T-cell (primary cell): ENCODE measurements around the gene CALU. TPM values are rescaled to one million over a fixed set of nuclear protein-coding genes. Genes with fewer than 3 reads are reported as not detected.

ENCODE experiments used
- ATAC-seq, 4 experiments: fragments of 200-7000 bp in 3 of 4; fragments of 150-1000 bp in 1 of 4; cut with Tn5 transposase; replicated peaks in 1 of 4; 1 replicate in 3 of 4; 2 replicates in 1 of 4; pipeline ENCODE4 v1.10.0; 2021; ENCODE audit warnings: moderate library complexity in 3 of 4, mild to moderate bottlenecking in 2 of 4, moderate number of reproducible peaks in 1 of 4
- CTCF ChIA-PET, 2 donors: fragments of 300-600 bp; sonication (Branson Sonifier 250); formaldehyde crosslinking; loops; one replicate each; lab custom pipeline; 2022; ENCODE audit warnings: antibody characterized with exemption in 2 of 2; lab: Charles Lee
- POLR2A ChIA-PET, 2 donors: fragments of 300-600 bp; sonication (Branson Sonifier 250); formaldehyde crosslinking; loops; one replicate each; lab custom pipeline; 2022; ENCODE audit warnings: antibody characterized with exemption in 2 of 2; lab: Charles Lee
- DNase-seq, 35 experiments: peaks; one replicate each; pipeline versions ENCODE4 v3.0.0 to v3.0.0-alpha.2; 2013 to 2023
- H3K27ac ChIP-seq: one replicate; pipeline ENCODE4 v1.5.1; 2013; ENCODE audit warnings: low read length
- H3K27me3 ChIP-seq, 2 experiments: replicated peaks in 1 of 2; 1 replicate in 1 of 2; 2 replicates in 1 of 2; pipeline versions ENCODE4 v1.6.1 to v1.7.0; 2013; ENCODE audit warnings: low read length in 1 of 2, mixed read lengths in 1 of 2; ENCODE audit not compliant: control insufficient read depth in 2 of 2, insufficient read depth in 2 of 2; ENCODE audit errors: extremely low read depth in 1 of 2
- H3K36me3 ChIP-seq, 2 donors: 1 replicate in 1 of 2; 2 replicates in 1 of 2; pipeline versions ENCODE4 v1.6.1 to v1.7.0; 2013; ENCODE audit warnings: low read length in 1 of 2; ENCODE audit not compliant: control insufficient read depth in 2 of 2, insufficient read depth in 1 of 2; ENCODE audit errors: extremely low read depth in 1 of 2
- H3K4me1 ChIP-seq, 2 experiments: 1 replicate in 1 of 2; 2 replicates in 1 of 2; pipeline versions ENCODE4 v1.6.1 to v1.7.0; 2013; ENCODE audit warnings: low read length in 2 of 2, mixed read lengths in 1 of 2; ENCODE audit not compliant: insufficient read depth in 2 of 2, control insufficient read depth in 1 of 2; ENCODE audit errors: extremely low read depth in 1 of 2
- H3K4me3 ChIP-seq, 2 donors: 1 replicate in 1 of 2; 2 replicates in 1 of 2; pipeline versions ENCODE4 v1.5.1 to v1.7.0; 2013; ENCODE audit warnings: mild to moderate bottlenecking in 2 of 2, low read length in 1 of 2, moderate library complexity in 1 of 2; ENCODE audit not compliant: control insufficient read depth in 1 of 2; ENCODE audit errors: extremely low read depth in 1 of 2
- H3K9me3 ChIP-seq: 2 replicates; pipeline ENCODE4 v1.7.0; 2013
- H3K27ac Mint-ChIP-seq, 2 donors: one replicate each; pipeline ENCODE4 v1.8.0; 2020 to 2021; ENCODE audit warnings: mild to moderate bottlenecking in 2 of 2, mixed read lengths in 2 of 2
- H3K27me3 Mint-ChIP-seq, 2 donors: one replicate each; pipeline ENCODE4 v1.8.0; 2021 to 2022; ENCODE audit warnings: mixed read lengths in 2 of 2
- H3K36me3 Mint-ChIP-seq: one replicate; pipeline ENCODE4 v1.8.0; 2021; ENCODE audit warnings: mixed read lengths
- H3K4me1 Mint-ChIP-seq, 3 donors: one replicate each; pipeline ENCODE4 v1.8.0; 2020 to 2022; ENCODE audit warnings: mixed read lengths in 3 of 3, mild to moderate bottlenecking in 1 of 3
- H3K4me3 Mint-ChIP-seq, 3 donors: one replicate each; pipeline ENCODE4 v1.8.0; 2020 to 2022; ENCODE audit warnings: mild to moderate bottlenecking in 3 of 3, mixed read lengths in 3 of 3, moderate library complexity in 3 of 3
- H3K9me3 Mint-ChIP-seq, 3 donors: one replicate each; pipeline ENCODE4 v1.8.0; 2020 to 2022; ENCODE audit warnings: mixed read lengths in 3 of 3
- WGBS: methylation state at CpG from one replicate; pipeline ENCODE4 v1.1.5; 2013; ENCODE audit warnings: missing lambda C conversion rate; ENCODE audit not compliant: insufficient coverage; 5-methylcytosine and 5-hydroxymethylcytosine counted together
- total RNA-seq, 35 experiments: library from RNA in 6 of 35; stranded (reverse) in 6 of 35; fragments of 120-200 nt in 1 of 35; gene quantifications; one replicate each; pipeline versions ENCODE4 v1.2.1 to v1.2.4 and lab custom pipeline; 2013 to 2026

Gene CALU
- total RNA-seq, 5 donors from 2014 or later (not counting 1 experiment from before 2014, with no cell fraction given), result 15.8 to 23.4 (median 16.7) TPM

- no peak overlapping the region for H3K27ac ChIP-seq
- WGBS, result no CpG with 5 or more reads among the region's 9 CpGs
- peak overlapping the region in 1 of 2 donors; percentile 69 for H3K27ac Mint-ChIP-seq
These were observed 52.8 kb downstream of the CALU start for GRCh38 chr7:128791972-128792327.

DNA sequence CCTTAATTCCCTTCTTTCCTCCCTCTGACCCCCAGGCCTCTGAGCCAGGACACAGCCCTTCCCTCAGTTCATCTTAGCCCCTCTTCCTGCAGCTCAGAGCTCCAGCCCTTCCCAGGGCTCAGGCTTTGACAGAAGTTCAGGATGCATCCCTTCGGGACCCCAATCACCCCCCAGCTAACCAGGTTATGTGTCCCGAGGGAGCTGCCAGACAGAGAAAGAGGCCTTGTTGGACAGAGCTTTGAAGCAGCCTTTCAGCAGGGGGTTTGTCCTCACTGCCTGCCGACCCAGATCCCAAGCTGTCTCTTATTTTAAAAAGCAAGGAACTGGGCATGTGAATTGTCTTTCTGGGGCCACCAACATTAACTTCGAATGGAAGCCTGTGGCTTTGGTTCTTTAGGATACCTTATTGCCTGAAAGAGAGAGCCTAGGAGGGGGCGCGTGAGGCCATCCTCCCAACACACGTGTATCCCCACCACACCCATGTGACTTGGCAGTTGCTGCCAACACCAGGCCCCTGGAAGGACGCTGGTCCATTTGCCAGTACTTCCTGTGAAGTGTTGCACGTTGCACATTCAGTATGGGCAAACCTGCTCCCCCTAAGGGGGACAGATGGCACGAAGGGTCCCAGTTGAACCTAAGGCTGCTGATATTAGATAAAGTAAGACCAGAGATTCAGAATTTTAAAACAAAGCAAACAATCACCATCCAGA lies 53.5 kb downstream of the CALU start:
- ATAC-seq (no peak), DNase-seq (peak in 1 of 35 experiments; percentile 8)
- Histone ChIP-seq H3K27ac (no peak overlapping the region), H3K4me1 (peaks cover 0 to 22% of the 10 kb centered on the region in 2 experiments), H3K27me3 (no peaks in the 10 kb centered on the region), H3K36me3 (peaks cover 0 to 2% of the 10 kb centered on the region in 2 donors), H3K4me3 (no peak overlapping the region), H3K9me3 (no peaks in the 10 kb centered on the region)
- peaks cover 6% of the 10 kb centered on the region for H3K36me3 Mint-ChIP-seq
- WGBS, result 89% methylated on average over 3 of the region's 10 CpGs
- POLR2A ChIA-PET, result no interaction called here
- CTCF ChIA-PET, result no interaction called here
- H3K9me3 Mint-ChIP-seq, result no peaks in the 10 kb centered on the region
- peaks cover 16 to 18% (median 18%) of the 10 kb centered on the region in 3 donors for H3K4me1 Mint-ChIP-seq
- H3K4me3 Mint-ChIP-seq, result peak overlapping the region; percentile 66 to 90 (median 69)
- H3K27me3 Mint-ChIP-seq, result no peaks in the 10 kb centered on the region
- peak overlapping the region; percentile 15 to 62 for H3K27ac Mint-ChIP-seq

More at GRCh38 chr7:128791972-128792327, 52.8 kb downstream of the CALU start:
- Mint-ChIP-seq H3K4me1 (peaks cover 16 to 21% (median 18%) of the 10 kb centered on the region in 3 donors), H3K4me3 (peak overlapping the region; percentile 80 to 90 (median 81)), H3K9me3 (no peaks in the 10 kb centered on the region), H3K27me3 (no peaks in the 10 kb centered on the region), H3K36me3 (no peaks in the 10 kb centered on the region)
- ChIA-PET CTCF (no interaction called here), POLR2A (no interaction called here)
- DNase-seq, result no peak
- Histone ChIP-seq H3K9me3 (no peaks in the 10 kb centered on the region), H3K4me3 (peak overlapping the region in 1 of 2 donors; percentile 87), H3K27me3 (no peaks in the 10 kb centered on the region), H3K4me1 (peaks cover 0 to 22% of the 10 kb centered on the region in 2 experiments), H3K36me3 (peaks cover 0 to 2% of the 10 kb centered on the region in 2 donors)
- ATAC-seq, result no peak

GRCh38 chr7:128793181-128793547 lies 54.0 kb downstream of the CALU start:
- Histone ChIP-seq H3K27ac (no peak overlapping the region), H3K36me3 (peaks cover 0 to 2% of the 10 kb centered on the region in 2 donors), H3K4me1 (peaks cover 0 to 22% of the 10 kb centered on the region in 2 experiments), H3K9me3 (no peaks in the 10 kb centered on the region), H3K27me3 (no peaks in the 10 kb centered on the region), H3K4me3 (no peak overlapping the region)
- Mint-ChIP-seq H3K9me3 (no peaks in the 10 kb centered on the region), H3K4me3 (peak overlapping the region in 1 of 3 donors; percentile 90), H3K27ac (no peak overlapping the region), H3K4me1 (peaks cover 16 to 18% (median 18%) of the 10 kb centered on the region in 3 donors), H3K36me3 (peaks cover 6% of the 10 kb centered on the region), H3K27me3 (no peaks in the 10 kb centered on the region)
- no CpG with 5 or more reads among the region's 5 CpGs for WGBS
- CTCF ChIA-PET, result no interaction called here
- no peak for ATAC-seq
- POLR2A ChIA-PET, result no interaction called here
- no peak for DNase-seq

GRCh38 chr7:128794020-128794419 lies 54.9 kb downstream of the CALU start:
- ATAC-seq (no peak), DNase-seq (peak in 10 of 35 experiments; percentile 6 to 44 (median 17))
- CTCF ChIA-PET, result no interaction called here
- POLR2A ChIA-PET, result no interaction called here
- H3K27me3 ChIP-seq, result no peaks in the 10 kb centered on the region
- Mint-ChIP-seq H3K9me3 (no peaks in the 10 kb centered on the region), H3K4me1 (peaks cover 16 to 18% (median 17%) of the 10 kb centered on the region in 3 donors), H3K27ac (peak overlapping the region in 1 of 2 donors; percentile 57), H3K27me3 (no peaks in the 10 kb centered on the region), H3K36me3 (peaks cover 6% of the 10 kb centered on the region), H3K4me3 (no peak overlapping the region)
- H3K4me1 ChIP-seq, result peaks cover 0 to 22% of the 10 kb centered on the region in 2 experiments
- peaks cover 0 to 2% of the 10 kb centered on the region in 2 donors for H3K36me3 ChIP-seq
- no peak overlapping the region for H3K4me3 ChIP-seq
- H3K9me3 ChIP-seq, result no peaks in the 10 kb centered on the region
- no peak overlapping the region for H3K27ac ChIP-seq
- WGBS, result 11% methylated on average over 2 of the region's 3 CpGs

GRCh38 chr7:128794436-128794835 lies 55.3 kb downstream of the CALU start:
- CTCF ChIA-PET, result no interaction called here
- no peaks in the 10 kb centered on the region for H3K9me3 Mint-ChIP-seq
- Histone ChIP-seq H3K27me3 (no peaks in the 10 kb centered on the region), H3K36me3 (peaks cover 0 to 2% of the 10 kb centered on the region in 2 donors), H3K27ac (no peak overlapping the region), H3K9me3 (no peaks in the 10 kb centered on the region), H3K4me3 (no peak overlapping the region), H3K4me1 (peaks cover 0 to 22% of the 10 kb centered on the region in 2 experiments)
- H3K27me3 Mint-ChIP-seq, result no peaks in the 10 kb centered on the region
- no peak for DNase-seq
- peaks cover 6% of the 10 kb centered on the region for H3K36me3 Mint-ChIP-seq
- peaks cover 12 to 14% (median 13%) of the 10 kb centered on the region in 3 donors for H3K4me1 Mint-ChIP-seq
- POLR2A ChIA-PET, result no interaction called here
- no peak for ATAC-seq
- no peak overlapping the region for H3K27ac Mint-ChIP-seq
- H3K4me3 Mint-ChIP-seq, result no peak overlapping the region
- WGBS, result 89% methylated on average over 8 of the region's 8 CpGs

GRCh38 chr7:128795129-128795528 lies 56.0 kb downstream of the CALU start:
- H3K27ac ChIP-seq, result no peak overlapping the region
- peaks cover 0 to 22% of the 10 kb centered on the region in 2 experiments for H3K4me1 ChIP-seq
- peaks cover 0 to 2% of the 10 kb centered on the region in 2 donors for H3K36me3 ChIP-seq
- Mint-ChIP-seq H3K27me3 (no peaks in the 10 kb centered on the region), H3K27ac (no peak overlapping the region), H3K4me1 (peaks cover 11% of the 10 kb centered on the region in 3 donors), H3K9me3 (no peaks in the 10 kb centered on the region), H3K4me3 (no peak overlapping the region), H3K36me3 (peaks cover 6% of the 10 kb centered on the region)
- ATAC-seq, result no peak
- H3K9me3 ChIP-seq, result no peaks in the 10 kb centered on the region
- 96% methylated on average over 3 of the region's 4 CpGs for WGBS
- no peak overlapping the region for H3K4me3 ChIP-seq
- DNase-seq, result no peak
- no peaks in the 10 kb centered on the region for H3K27me3 ChIP-seq
- ChIA-PET POLR2A (no interaction called here), CTCF (no interaction called here)
